LNCAP (cell line): Measurements from ENCODE around the gene GLMN.

Experiments
- TF ChIP-seq, protein P1 (sequence below): fragments of 450-650 bp; IDR thresholded peaks from 2 replicates; pipeline ENCODE4 v1.5.1; 2017; ENCODE audit warnings: mild to moderate bottlenecking

The GLMN gene

DNA sequence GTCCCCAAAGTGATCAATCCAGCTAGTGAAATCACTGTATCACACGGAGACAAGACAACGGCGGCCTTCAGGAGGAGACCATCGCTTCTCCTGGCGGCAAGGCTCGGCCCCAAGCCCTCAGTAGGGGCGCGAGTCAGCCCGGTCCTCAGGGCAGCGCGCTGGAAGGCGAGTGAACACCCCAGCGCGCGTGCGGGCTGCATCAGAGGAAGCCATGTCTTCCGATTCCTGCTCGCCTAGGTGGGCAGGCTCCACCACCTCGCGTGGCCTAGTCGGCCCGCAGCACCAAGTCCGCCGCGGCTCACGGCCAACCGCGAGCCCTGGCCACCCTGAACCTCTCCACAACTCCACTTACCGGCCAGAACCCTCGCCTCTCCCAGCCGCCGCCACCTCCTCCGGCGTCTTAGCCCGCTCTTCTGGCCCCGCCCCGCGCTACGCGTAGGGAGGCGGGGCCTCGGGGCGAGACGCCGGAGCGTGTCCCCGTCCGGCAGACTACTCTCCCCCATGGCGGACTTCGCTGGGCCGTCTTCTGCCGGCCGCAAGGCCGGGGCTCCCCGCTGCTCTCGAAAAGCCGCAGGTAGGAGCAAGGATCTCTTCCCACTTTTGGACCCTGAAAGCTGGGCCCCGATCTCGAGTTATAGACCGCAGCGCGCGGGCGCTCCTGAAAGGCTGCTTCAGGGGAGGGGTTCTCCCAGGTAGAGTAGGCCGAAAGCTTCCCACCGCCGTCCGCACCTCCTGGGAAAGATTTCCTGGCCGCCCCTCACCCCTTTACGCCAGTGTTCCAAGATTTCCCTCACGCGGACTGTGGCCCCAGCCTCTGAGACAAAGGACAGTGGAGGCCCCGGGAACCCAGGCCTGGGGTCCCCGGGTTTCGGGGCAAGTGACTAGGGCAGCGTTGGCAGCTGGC, at the start of gene GLMN, which contains the start of gene RPAP2:
Gene GLMN, minus strand, starts transcription at position 415 of the 904 bp plus-strand sequence. CDS start 988 bp downstream, outside the sequence.
Gene RPAP2, plus strand, starts transcription at position 487 of the 904 bp plus-strand sequence. Its CDS starts 15 bp downstream, at position 502.
- TF ChIP-seq, protein P1, sequence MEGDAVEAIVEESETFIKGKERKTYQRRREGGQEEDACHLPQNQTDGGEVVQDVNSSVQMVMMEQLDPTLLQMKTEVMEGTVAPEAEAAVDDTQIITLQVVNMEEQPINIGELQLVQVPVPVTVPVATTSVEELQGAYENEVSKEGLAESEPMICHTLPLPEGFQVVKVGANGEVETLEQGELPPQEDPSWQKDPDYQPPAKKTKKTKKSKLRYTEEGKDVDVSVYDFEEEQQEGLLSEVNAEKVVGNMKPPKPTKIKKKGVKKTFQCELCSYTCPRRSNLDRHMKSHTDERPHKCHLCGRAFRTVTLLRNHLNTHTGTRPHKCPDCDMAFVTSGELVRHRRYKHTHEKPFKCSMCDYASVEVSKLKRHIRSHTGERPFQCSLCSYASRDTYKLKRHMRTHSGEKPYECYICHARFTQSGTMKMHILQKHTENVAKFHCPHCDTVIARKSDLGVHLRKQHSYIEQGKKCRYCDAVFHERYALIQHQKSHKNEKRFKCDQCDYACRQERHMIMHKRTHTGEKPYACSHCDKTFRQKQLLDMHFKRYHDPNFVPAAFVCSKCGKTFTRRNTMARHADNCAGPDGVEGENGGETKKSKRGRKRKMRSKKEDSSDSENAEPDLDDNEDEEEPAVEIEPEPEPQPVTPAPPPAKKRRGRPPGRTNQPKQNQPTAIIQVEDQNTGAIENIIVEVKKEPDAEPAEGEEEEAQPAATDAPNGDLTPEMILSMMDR, result peak; percentile 15; the same call in 1 of the 2 replicates

DNA sequence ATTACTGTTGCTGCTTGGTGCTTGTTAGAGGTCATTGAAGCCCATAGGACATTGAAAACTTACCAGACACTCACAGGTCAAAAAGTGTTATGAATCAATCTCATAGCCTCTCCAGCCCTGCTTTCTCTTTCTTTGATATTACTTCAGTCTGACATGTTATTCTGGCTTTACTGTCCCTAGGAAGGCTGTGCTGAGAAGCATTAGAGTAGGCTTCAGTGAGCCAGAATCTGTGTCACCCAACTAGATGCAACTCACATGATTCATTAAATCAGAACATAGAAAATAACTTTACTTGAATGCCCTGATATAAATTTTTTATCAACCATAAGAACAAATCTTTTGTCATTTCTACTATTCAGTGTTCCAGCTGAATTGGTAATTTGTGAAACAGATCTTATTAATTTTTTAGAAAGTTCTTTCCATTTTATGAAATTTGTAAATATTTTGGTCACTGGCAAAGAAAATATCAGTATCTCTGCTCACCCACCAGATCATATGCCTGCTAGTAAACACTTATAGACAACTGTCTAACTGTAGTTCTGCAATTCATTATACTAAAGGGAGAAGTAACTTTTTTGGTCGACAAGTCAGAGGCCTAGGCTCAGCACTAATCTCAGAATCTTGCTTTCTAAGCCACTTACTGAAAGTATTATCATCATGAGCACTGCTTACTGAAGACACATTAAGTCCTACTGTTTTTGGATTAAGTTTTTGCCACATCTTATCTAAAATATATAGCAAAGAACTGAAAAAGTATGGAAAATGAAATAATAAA, 48.3 kb upstream of the GLMN start:
- TF ChIP-seq, protein P1, result no peak

DNA sequence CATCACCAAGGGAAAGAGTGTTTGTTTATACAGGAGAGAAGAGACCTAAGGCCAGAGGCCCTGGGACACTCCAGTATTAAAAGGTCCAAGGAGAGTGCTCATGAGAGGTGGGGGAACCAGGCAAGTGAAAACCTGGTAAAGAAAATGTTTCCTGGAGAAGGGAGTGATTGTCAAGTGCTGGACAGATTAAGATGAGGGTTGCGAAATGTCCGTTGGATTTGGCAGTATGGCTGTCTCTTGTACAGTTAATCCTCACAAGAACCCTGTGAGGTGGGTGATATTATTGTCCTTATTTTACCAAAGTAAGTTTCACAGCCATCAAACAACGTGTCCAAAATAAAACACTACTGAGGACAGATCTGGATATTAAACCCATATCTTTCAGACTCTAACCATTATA, 44.3 kb upstream of the GLMN start:
- TF ChIP-seq, protein P1, result no peak

- TF ChIP-seq, protein P1, result no peak
Observed at GRCh38 chr1:92342401-92342800, 43.6 kb upstream of the GLMN start.

DNA sequence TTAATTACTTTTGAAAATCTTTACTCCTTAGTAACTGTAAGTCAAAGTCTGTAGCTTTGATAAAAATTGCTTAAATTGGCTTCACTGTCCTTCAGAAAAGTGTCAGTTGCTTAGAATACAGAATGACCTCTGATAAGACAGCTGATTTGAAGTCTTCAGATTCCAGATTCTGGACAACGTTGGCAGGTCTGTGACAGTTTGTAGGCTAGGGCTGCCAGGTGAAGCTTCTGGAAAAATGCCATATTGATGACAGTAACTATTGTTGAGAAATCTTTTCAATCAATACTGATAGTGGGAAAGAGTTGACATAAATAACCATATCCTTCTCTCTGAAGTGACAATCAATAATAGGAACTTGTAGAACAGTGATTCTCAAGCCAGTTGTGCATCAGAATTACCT, 41.4 kb upstream of the GLMN start:
- TF ChIP-seq, protein P1, result no peak

GRCh38 chr1:92333668-92334067, 34.9 kb upstream of the GLMN start:
- TF ChIP-seq, protein P1, result no peak

- TF ChIP-seq, protein P1, result no peak
Observed at GRCh38 chr1:92329347-92330129, 30.8 kb upstream of the GLMN start.
